ENCODE results near the gene MOV10L1.
"Not testable (repeated sequence)": the region's sequence is repeated elsewhere in the genome, so short reads cannot be mapped to it uniquely, and the experiment has no call there.

MOV10L1 gene

GRCh38 chr22:50137277-50137676 lies 47.5 kb downstream of the MOV10L1 start:
- DNase-seq: not testable (repeated sequence)

GRCh38 chr22:50138041-50138440 lies 48.2 kb downstream of the MOV10L1 start:
- DNase-seq: no peak

GRCh38 chr22:50138988-50139387 lies 49.2 kb downstream of the MOV10L1 start:
- DNase-seq: no peak

- no peak for DNase-seq
These were observed 50.1 kb downstream of the MOV10L1 start for GRCh38 chr22:50139843-50140415.

- no peak for DNase-seq
These were observed 50.8 kb downstream of the MOV10L1 start for GRCh38 chr22:50140615-50141014.

- DNase-seq: no peak
These were observed 51.7 kb downstream of the MOV10L1 start for GRCh38 chr22:50141462-50141861.

- no peak for DNase-seq
These were observed 52.1 kb downstream of the MOV10L1 start for GRCh38 chr22:50141891-50142363.

GRCh38 chr22:50143096-50143495 lies 53.3 kb downstream of the MOV10L1 start:
- no peak for DNase-seq

GRCh38 chr22:50144005-50144614 lies 54.3 kb downstream of the MOV10L1 start:
- DNase-seq: no peak

- no peak for DNase-seq
These were observed 56.1 kb downstream of the MOV10L1 start for GRCh38 chr22:50145721-50146438.

GRCh38 chr22:50146439-50147238 lies 56.8 kb downstream of the MOV10L1 start:
- peak in 38 of 51 donors; percentile 8 to 79 (median 47) for DNase-seq

GRCh38 chr22:50147258-50148165 lies 57.7 kb downstream of the MOV10L1 start:
- not testable (repeated sequence) for DNase-seq

- DNase-seq: no peak
These were observed 58.3 kb downstream of the MOV10L1 start for GRCh38 chr22:50148166-50148500.

- peak in 4 of 51 donors; percentile 13 to 24 (median 18) for DNase-seq
These were observed 59.4 kb downstream of the MOV10L1 start for GRCh38 chr22:50148991-50149721.

GRCh38 chr22:50150161-50151129 lies 60.6 kb downstream of the MOV10L1 start:
- no peak for DNase-seq

GRCh38 chr22:50151571-50152537 lies 62.0 kb downstream of the MOV10L1 start:
- no peak for DNase-seq

- no peak for DNase-seq
These were observed 63.4 kb downstream of the MOV10L1 start for GRCh38 chr22:50153056-50153755.

Data from hypothalamus (tissue), 51 donors.